ENCODE data around the gene CCL28. TPM values are rescaled to one million over a fixed set of nuclear protein-coding genes. Genes with fewer than 3 reads are reported as not detected.

The CCL28 gene
- total RNA-seq, 2 experiments from 2014 or later = not detected

DNA sequence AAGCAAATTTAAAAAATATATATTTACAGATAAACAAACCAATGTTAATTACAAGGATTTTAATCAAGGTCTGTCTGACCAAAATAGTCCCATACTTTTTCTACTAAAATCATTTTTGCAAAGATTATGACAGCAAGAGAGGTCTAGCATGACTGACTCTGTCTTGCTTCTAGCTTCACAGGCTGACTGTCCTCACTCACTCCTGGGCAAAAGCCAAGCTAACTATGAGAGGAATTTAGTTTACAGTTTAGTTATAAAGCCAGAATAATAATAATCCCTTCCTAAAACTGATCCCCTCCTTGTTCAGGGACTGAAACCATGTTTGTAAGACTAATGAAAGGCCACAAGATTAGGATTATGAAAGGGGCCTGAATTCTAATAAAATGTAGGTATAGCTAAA lies 53.5 kb downstream of the CCL28 start:
- DNase-seq (ENCODE audit: low spot score) = no peak
- intact Hi-C loops (cut with micrococcal nuclease; ENCODE audit: unreplicated experiment) = no loop called here
- Histone ChIP-seq H3K27ac (ENCODE audit: low read depth, low read length, poor library complexity, severe bottlenecking) (no peak overlapping the region), H4K20me1 (ENCODE audit: insufficient read depth, low read length) (no peaks in the 10 kb centered on the region), H3K4me1 (ENCODE audit: insufficient read depth, low read length, poor library complexity, severe bottlenecking) (no peaks in the 10 kb centered on the region), H3K4me3 (ENCODE audit: low read depth, low read length, poor library complexity, severe bottlenecking) (no peak overlapping the region), H3K9me3 (ENCODE audit: low read length) (peaks cover 6% of the 10 kb centered on the region; the same call in 1 of the 2 replicates), H2AFZ (ENCODE audit: low read length) (no peak overlapping the region), H3K36me3 (ENCODE audit: insufficient read depth, low read length) (no peaks in the 10 kb centered on the region), H3K4me2 (ENCODE audit: low read length) (no peak overlapping the region), H3K9me2 (ENCODE audit: insufficient read depth, low read length) (no peaks in the 10 kb centered on the region), H3K79me2 (ENCODE audit: insufficient read depth, low read depth, low read length) (no peaks in the 10 kb centered on the region)
- no peak for TF ChIP-seq EZH2phosphoT487 (IDR thresholded peaks at IDR 0.05; ENCODE audit: borderline replicate concordance, low read depth, low read length)
- TF ChIP-seq, protein P1, sequence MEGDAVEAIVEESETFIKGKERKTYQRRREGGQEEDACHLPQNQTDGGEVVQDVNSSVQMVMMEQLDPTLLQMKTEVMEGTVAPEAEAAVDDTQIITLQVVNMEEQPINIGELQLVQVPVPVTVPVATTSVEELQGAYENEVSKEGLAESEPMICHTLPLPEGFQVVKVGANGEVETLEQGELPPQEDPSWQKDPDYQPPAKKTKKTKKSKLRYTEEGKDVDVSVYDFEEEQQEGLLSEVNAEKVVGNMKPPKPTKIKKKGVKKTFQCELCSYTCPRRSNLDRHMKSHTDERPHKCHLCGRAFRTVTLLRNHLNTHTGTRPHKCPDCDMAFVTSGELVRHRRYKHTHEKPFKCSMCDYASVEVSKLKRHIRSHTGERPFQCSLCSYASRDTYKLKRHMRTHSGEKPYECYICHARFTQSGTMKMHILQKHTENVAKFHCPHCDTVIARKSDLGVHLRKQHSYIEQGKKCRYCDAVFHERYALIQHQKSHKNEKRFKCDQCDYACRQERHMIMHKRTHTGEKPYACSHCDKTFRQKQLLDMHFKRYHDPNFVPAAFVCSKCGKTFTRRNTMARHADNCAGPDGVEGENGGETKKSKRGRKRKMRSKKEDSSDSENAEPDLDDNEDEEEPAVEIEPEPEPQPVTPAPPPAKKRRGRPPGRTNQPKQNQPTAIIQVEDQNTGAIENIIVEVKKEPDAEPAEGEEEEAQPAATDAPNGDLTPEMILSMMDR (conservative IDR thresholded peaks at IDR 0.05; ENCODE audit: low read length) = no peak
- no TSS peak for BruUV-seq (replicated peaks)
- CTCF ChIA-PET (ENCODE audit: unreplicated experiment) = no interaction called here
- POLR2A ChIA-PET = no interaction called here

DNA sequence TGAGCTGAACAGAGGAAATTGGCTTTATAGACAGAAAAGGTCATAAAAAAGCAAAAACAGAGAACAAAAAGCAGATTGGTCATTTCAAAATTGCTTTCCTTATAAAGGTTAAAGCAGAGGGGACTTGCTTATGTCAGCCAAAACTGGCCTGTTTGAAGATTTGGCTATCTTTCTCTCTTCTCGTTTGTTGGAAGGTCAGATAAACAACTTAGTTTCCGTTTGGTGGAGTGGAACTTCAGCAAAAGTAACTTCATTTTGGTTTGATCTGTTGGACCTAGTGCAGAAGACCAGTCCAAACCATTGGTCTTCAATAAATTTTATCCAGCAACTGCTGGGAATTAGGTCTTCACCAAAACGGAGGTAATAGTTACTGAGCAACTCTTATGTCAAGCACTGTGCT lies 53.9 kb downstream of the CCL28 start:
- no peak for TF ChIP-seq EZH2phosphoT487 (IDR thresholded peaks at IDR 0.05; ENCODE audit: borderline replicate concordance, low read depth, low read length)
- TF ChIP-seq, protein P1 (conservative IDR thresholded peaks at IDR 0.05; ENCODE audit: low read length) = no peak
- Histone ChIP-seq H3K4me1 (ENCODE audit: insufficient read depth, low read length, poor library complexity, severe bottlenecking) (no peaks in the 10 kb centered on the region), H2AFZ (ENCODE audit: low read length) (no peak overlapping the region)

DNA sequence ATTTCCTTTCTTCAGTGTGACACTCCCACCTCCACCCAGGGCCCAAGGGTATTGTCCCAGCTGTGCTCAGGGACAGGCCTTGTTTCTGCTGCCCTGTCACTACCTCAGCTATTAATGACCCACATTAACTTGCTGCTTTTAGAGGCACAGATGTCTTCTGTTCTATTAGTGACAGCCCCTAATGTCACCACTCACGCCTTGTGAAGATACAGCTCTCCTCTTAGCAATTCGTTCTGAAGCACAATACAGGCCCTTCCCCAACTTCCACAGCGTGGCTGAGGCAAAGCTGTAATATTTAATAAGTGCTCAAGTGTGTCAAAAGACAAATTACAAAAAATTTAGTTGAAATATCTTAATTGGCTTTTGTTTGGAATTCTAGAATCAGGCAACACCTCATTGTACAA lies 54.3 kb downstream of the CCL28 start:
- H3K4me1 ChIP-seq (ENCODE audit: insufficient read depth, low read length, poor library complexity, severe bottlenecking) = no peaks in the 10 kb centered on the region
- no peak overlapping the region for H3K4me3 ChIP-seq (ENCODE audit: low read depth, low read length, poor library complexity, severe bottlenecking)
- no peaks in the 10 kb centered on the region for H3K79me2 ChIP-seq (ENCODE audit: insufficient read depth, low read depth, low read length)
- peaks cover 6% of the 10 kb centered on the region; the same call in 1 of the 2 replicates for H3K9me3 ChIP-seq (ENCODE audit: low read length)
- H3K9me2 ChIP-seq (ENCODE audit: insufficient read depth, low read length) = no peaks in the 10 kb centered on the region
- no peak overlapping the region for H3K27ac ChIP-seq (ENCODE audit: low read depth, low read length, poor library complexity, severe bottlenecking)
- H3K4me2 ChIP-seq (ENCODE audit: low read length) = no peak overlapping the region
- intact Hi-C loops (cut with micrococcal nuclease; ENCODE audit: unreplicated experiment) = no loop called here
- no peaks in the 10 kb centered on the region for H3K36me3 ChIP-seq (ENCODE audit: insufficient read depth, low read length)
- no peaks in the 10 kb centered on the region for H4K20me1 ChIP-seq (ENCODE audit: insufficient read depth, low read length)
- no peak overlapping the region for H2AFZ ChIP-seq (ENCODE audit: low read length)
- ChIA-PET POLR2A (interaction anchor here (0.6 kb wide), 1 partner anchor 1119 kb away, joined by 3 read pairs; no protein-coding TSS in a partner anchor), CTCF (ENCODE audit: unreplicated experiment) (no interaction called here)
- no TSS peak for BruUV-seq (replicated peaks)
- DNase-seq (ENCODE audit: low spot score) = no peak
- TF ChIP-seq, protein P1 (conservative IDR thresholded peaks at IDR 0.05; ENCODE audit: low read length) = no peak
- TF ChIP-seq EZH2phosphoT487 (IDR thresholded peaks at IDR 0.05; ENCODE audit: borderline replicate concordance, low read depth, low read length) = no peak

More for the DNA sequence above, 53.9 kb downstream of the CCL28 start:
- no TSS peak for BruUV-seq (replicated peaks)
- no peaks in the 10 kb centered on the region for H3K36me3 ChIP-seq (ENCODE audit: insufficient read depth, low read length)
- POLR2A ChIA-PET = no interaction called here
- CTCF ChIA-PET (ENCODE audit: unreplicated experiment) = no interaction called here
- H3K79me2 ChIP-seq (ENCODE audit: insufficient read depth, low read depth, low read length) = no peaks in the 10 kb centered on the region
- no peak overlapping the region for H3K4me2 ChIP-seq (ENCODE audit: low read length)
- peaks cover 6% of the 10 kb centered on the region; the same call in 1 of the 2 replicates for H3K9me3 ChIP-seq (ENCODE audit: low read length)
- DNase-seq (ENCODE audit: low spot score) = no peak
- intact Hi-C loops (cut with micrococcal nuclease; ENCODE audit: unreplicated experiment) = no loop called here
- H3K27ac ChIP-seq (ENCODE audit: low read depth, low read length, poor library complexity, severe bottlenecking) = no peak overlapping the region
- H4K20me1 ChIP-seq (ENCODE audit: insufficient read depth, low read length) = no peaks in the 10 kb centered on the region
- H3K9me2 ChIP-seq (ENCODE audit: insufficient read depth, low read length) = no peaks in the 10 kb centered on the region
- H3K4me3 ChIP-seq (ENCODE audit: low read depth, low read length, poor library complexity, severe bottlenecking) = no peak overlapping the region
